GM12874 (cell line): Measurements from ENCODE around the gene RAB3GAP1.

Source experiments
- CTCF ChIP-seq: IDR thresholded peaks from 2 replicates; pipeline ENCODE4 v1.5.1; 2011; ENCODE audit warnings: low read depth, mild to moderate bottlenecking, control low read depth, low read length, moderate library complexity; ENCODE audit not compliant: insufficient read depth

RAB3GAP1 gene

GRCh38 chr2:135059577-135059976 is 7.5 kb downstream of the RAB3GAP1 start:
- no peak for TF ChIP-seq CTCF

- TF ChIP-seq CTCF: no peak
Measured at GRCh38 chr2:135063210-135063609, 11.1 kb downstream of the RAB3GAP1 start.

- no peak for TF ChIP-seq CTCF
Measured at GRCh38 chr2:135064149-135064548, 12.1 kb downstream of the RAB3GAP1 start.

- TF ChIP-seq CTCF: no peak
Measured at GRCh38 chr2:135066710-135067109, 14.6 kb downstream of the RAB3GAP1 start.

- no peak for TF ChIP-seq CTCF
Measured at GRCh38 chr2:135072125-135072997, 20.3 kb downstream of the RAB3GAP1 start.

- no peak for TF ChIP-seq CTCF
Measured at GRCh38 chr2:135074216-135074615, 22.1 kb downstream of the RAB3GAP1 start.

GRCh38 chr2:135076556-135076955 is 24.5 kb downstream of the RAB3GAP1 start:
- TF ChIP-seq CTCF: no peak
